HepG2 (cell line): ENCODE measurements around the gene TGM2. TPM values are rescaled to one million over a fixed set of nuclear protein-coding genes. Genes with fewer than 3 reads are reported as not detected.

ENCODE experiments used
- ATF4 ChIP-seq, 2 experiments: fragments of 450-650 bp in 1 of 2; sonication (generic) in 1 of 2; formaldehyde crosslinking; IDR thresholded peaks; 2 replicates each; pipeline versions ENCODE4 v1.5.0 to v1.8.0; 2020 to 2022; ENCODE audit warnings: mild to moderate bottlenecking in 1 of 2, missing genetic modification reagents in 1 of 2
- BHLHE40 ChIP-seq: IDR thresholded peaks from 2 replicates; pipeline ENCODE4 v1.6.1; 2011; ENCODE audit warnings: low read length, improper control_type of control experiment
- CHCHD3 ChIP-seq: sonication (generic); formaldehyde crosslinking; IDR thresholded peaks from 2 replicates; pipeline ENCODE4 v1.8.0; 2022; ENCODE audit warnings: mild to moderate bottlenecking, missing genetic modification reagents, moderate library complexity
- GZF1 ChIP-seq: sonication (generic); formaldehyde crosslinking; IDR thresholded peaks from 2 replicates; pipeline ENCODE4 v1.5.1; 2020; ENCODE audit warnings: mild to moderate bottlenecking, missing genetic modification reagents
- HDAC2 ChIP-seq: sonication (generic); formaldehyde crosslinking; IDR thresholded peaks from 2 replicates; pipeline ENCODE4 v1.4.0; 2020; ENCODE audit warnings: missing genetic modification reagents
- KMT2A ChIP-seq: sonication (generic); formaldehyde crosslinking; IDR thresholded peaks from 2 replicates; pipeline ENCODE4 v1.4.0; 2020; ENCODE audit warnings: missing genetic modification reagents
- MEF2D ChIP-seq: sonication (generic); formaldehyde crosslinking; IDR thresholded peaks from 2 replicates; pipeline ENCODE4 v1.5.1; 2020; ENCODE audit warnings: mild to moderate bottlenecking, missing genetic modification reagents
- POLR2AphosphoS5 ChIP-seq: IDR thresholded peaks from 2 replicates; pipeline ENCODE4 v1.6.1; 2012; ENCODE audit warnings: low read depth, low read length
- SATB2 ChIP-seq: sonication (generic); formaldehyde crosslinking; IDR thresholded peaks from 2 replicates; pipeline ENCODE4 v1.5.0; 2020; ENCODE audit warnings: missing genetic modification reagents
- STAT5B ChIP-seq: sonication (generic); formaldehyde crosslinking; IDR thresholded peaks from 2 replicates; pipeline ENCODE4 v1.4.0; 2020; ENCODE audit warnings: missing genetic modification reagents
- TGIF2 ChIP-seq: IDR thresholded peaks from 2 replicates; pipeline ENCODE4 v1.6.1; 2016; ENCODE audit warnings: control low read depth, missing compliant biosample characterization
- ZFP36L1 ChIP-seq: sonication (generic); formaldehyde crosslinking; IDR thresholded peaks from 2 replicates; pipeline ENCODE4 v1.8.0; 2022; ENCODE audit warnings: mild to moderate bottlenecking, missing genetic modification reagents, moderate library complexity
- ZNF256 ChIP-seq: sonication (generic); formaldehyde crosslinking; conservative IDR thresholded peaks from 2 replicates; pipeline ENCODE4 v1.4.0; 2020; ENCODE audit warnings: missing genetic modification reagents
- ZNF460 ChIP-seq: sonication (generic); formaldehyde crosslinking; IDR thresholded peaks from 2 replicates; pipeline ENCODE4 v1.5.1; 2020; ENCODE audit warnings: missing genetic modification reagents, mild to moderate bottlenecking, borderline replicate concordance
- ZNF530 ChIP-seq: sonication (generic); formaldehyde crosslinking; IDR thresholded peaks from 2 replicates; pipeline ENCODE4 v1.5.0; 2020; ENCODE audit warnings: low read depth, mild to moderate bottlenecking, missing genetic modification reagents
- ZSCAN30 ChIP-seq: sonication (generic); formaldehyde crosslinking; IDR thresholded peaks from 2 replicates; pipeline ENCODE4 v1.5.0; 2020; ENCODE audit warnings: mild to moderate bottlenecking, missing genetic modification reagents
- polyA plus RNA-seq, 8 experiments: library from polyadenylated mRNA; depleted of rRNA in 3 of 8; stranded (reverse) in 7 of 8; unstranded in 1 of 8; fragments of >200 nt; fragmentation: Illumina TruSeq in 4 of 8; extraction: Trizol in 4 of 8; gene quantifications; 2 replicates each; pipeline versions ENCODE4 v1.2.1 to v1.2.3, GENCODE V29; 2011 to 2016; ENCODE audit warnings: low read depth in 4 of 8, missing spikeins in 1 of 8, mixed read lengths in 1 of 8; ENCODE audit not compliant: insufficient read depth in 1 of 8
- total RNA-seq, 5 experiments: library from RNA; depleted of rRNA; stranded (reverse); fragments of >200 nt; fragmentation: Illumina TruSeq; extraction: Trizol; gene quantifications; 2 replicates each; pipeline ENCODE4 v1.2.3, GENCODE V29; 2016; ENCODE audit warnings: low read depth in 1 of 5
- TF ChIP-seq, protein P1 (sequence below): IDR thresholded peaks from 2 replicates; pipeline ENCODE4 v1.6.1; 2016; ENCODE audit warnings: mild to moderate bottlenecking
- TF ChIP-seq, protein P2 (sequence below): sonication (generic); formaldehyde crosslinking; IDR thresholded peaks from 2 replicates; pipeline ENCODE4 v1.4.0; 2020; ENCODE audit warnings: mild to moderate bottlenecking, missing genetic modification reagents
- TF ChIP-seq, protein P3 (sequence below): sonication (generic); formaldehyde crosslinking; IDR thresholded peaks from 2 replicates; pipeline ENCODE4 v1.5.0; 2020; ENCODE audit warnings: mild to moderate bottlenecking, low read depth, missing genetic modification reagents, borderline replicate concordance
- TF ChIP-seq, protein P4 (sequence below): IDR thresholded peaks from 2 replicates; pipeline ENCODE4 v1.6.1; 2016; ENCODE audit warnings: missing compliant biosample characterization, missing genetic modification reagents, borderline replicate concordance
- TF ChIP-seq, protein P5 (sequence below): sonication (generic); formaldehyde crosslinking; IDR thresholded peaks from 2 replicates; pipeline ENCODE4 v1.4.0; 2020; ENCODE audit warnings: missing genetic modification reagents

TGM2 gene
- total and polyA plus RNA-seq, 2 of the 13 experiments (the other 11 are each of a cell fraction or from before 2014, with no cell fraction given) = 4.2 to 46.4 TPM

DNA sequence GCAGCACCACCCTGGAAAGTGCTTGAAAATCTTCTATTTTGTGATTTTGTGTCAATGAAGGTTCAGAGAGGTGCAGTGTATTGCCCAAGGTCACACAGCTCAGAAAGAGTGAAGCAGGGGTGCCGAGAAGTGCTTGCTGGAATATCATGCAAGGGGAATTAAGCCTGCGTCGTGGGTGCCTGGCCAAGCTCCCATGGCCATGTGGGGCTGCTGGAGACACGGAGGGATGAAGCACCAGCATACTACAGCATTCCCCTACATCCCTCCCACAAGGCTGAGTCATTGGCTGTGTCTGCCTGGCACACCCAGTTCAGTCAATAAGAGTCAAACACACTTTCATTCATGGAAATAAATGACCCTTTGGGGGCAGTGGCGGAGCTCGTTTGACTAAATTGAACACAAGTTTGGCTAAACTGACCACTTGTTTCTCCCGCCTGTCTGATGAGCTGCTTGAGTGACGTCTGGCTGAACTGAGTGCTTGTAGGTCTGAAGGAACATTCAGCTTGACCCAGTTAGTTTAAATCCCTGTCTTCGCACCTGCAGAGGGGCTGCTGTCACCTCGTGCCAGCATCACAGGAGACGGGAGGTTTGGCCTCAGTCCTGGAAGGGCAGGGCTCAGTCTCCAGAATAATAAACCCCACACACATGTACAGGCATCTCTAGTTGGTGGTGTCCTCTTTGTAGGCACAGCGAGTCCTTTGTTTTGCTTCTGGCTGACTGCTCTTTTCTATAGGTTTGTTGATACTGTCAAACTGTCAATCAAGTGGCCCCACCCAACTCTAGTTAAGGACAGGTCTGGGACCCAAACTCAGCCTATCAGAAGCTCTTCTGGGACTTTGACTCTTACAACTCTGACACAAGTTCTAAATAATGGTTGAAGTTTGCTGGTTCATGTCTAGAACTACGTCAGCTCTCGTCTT, 8.4 kb upstream of the TGM2 start (continued):
- TF ChIP-seq, protein P1, sequence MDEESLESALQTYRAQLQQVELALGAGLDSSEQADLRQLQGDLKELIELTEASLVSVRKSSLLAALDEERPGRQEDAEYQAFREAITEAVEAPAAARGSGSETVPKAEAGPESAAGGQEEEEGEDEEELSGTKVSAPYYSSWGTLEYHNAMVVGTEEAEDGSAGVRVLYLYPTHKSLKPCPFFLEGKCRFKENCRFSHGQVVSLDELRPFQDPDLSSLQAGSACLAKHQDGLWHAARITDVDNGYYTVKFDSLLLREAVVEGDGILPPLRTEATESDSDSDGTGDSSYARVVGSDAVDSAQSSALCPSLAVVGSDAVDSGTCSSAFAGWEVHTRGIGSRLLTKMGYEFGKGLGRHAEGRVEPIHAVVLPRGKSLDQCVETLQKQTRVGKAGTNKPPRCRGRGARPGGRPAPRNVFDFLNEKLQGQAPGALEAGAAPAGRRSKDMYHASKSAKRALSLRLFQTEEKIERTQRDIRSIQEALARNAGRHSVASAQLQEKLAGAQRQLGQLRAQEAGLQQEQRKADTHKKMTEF = 0 out of 2 replicates have a peak, but pooled peaks have one; percentile 27
- no peak for TF ChIP-seq CHCHD3 (CRISPR knock-in tag)
- no peak for TF ChIP-seq TGIF2
- TF ChIP-seq POLR2AphosphoS5 = no peak
- TF ChIP-seq KMT2A (CRISPR knock-in tag) = no peak
- TF ChIP-seq, protein P2, sequence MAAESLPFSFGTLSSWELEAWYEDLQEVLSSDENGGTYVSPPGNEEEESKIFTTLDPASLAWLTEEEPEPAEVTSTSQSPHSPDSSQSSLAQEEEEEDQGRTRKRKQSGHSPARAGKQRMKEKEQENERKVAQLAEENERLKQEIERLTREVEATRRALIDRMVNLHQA (CRISPR knock-in tag) = no peak
- TF ChIP-seq ZNF256 = no peak
- TF ChIP-seq MEF2D = no peak
- TF ChIP-seq, protein P3, sequence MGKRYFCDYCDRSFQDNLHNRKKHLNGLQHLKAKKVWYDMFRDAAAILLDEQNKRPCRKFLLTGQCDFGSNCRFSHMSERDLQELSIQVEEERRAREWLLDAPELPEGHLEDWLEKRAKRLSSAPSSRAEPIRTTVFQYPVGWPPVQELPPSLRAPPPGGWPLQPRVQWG = no peak
- no peak for TF ChIP-seq HDAC2 (CRISPR knock-in tag)
- no peak for TF ChIP-seq ZFP36L1 (CRISPR knock-in tag)
- no peak for TF ChIP-seq SATB2 (CRISPR knock-in tag)
- TF ChIP-seq, protein P4, sequence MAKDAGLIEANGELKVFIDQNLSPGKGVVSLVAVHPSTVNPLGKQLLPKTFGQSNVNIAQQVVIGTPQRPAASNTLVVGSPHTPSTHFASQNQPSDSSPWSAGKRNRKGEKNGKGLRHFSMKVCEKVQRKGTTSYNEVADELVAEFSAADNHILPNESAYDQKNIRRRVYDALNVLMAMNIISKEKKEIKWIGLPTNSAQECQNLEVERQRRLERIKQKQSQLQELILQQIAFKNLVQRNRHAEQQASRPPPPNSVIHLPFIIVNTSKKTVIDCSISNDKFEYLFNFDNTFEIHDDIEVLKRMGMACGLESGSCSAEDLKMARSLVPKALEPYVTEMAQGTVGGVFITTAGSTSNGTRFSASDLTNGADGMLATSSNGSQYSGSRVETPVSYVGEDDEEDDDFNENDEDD (CRISPR knock-in tag) = peak; percentile 64; the same call in 1 of the 2 replicates
- no peak for TF ChIP-seq ZSCAN30 (CRISPR knock-in tag)
- TF ChIP-seq ZNF460 (CRISPR knock-in tag) = no peak
- TF ChIP-seq BHLHE40 = 0 out of 2 replicates have a peak, but pooled peaks have one; percentile 7
- TF ChIP-seq ATF4 (CRISPR knock-in tag; IDR thresholded peaks at IDR 0.05) = no peak
- TF ChIP-seq ZNF530 = no peak
- TF ChIP-seq STAT5B = no peak
- TF ChIP-seq GZF1 (CRISPR knock-in tag) = no peak
- TF ChIP-seq, protein P5, sequence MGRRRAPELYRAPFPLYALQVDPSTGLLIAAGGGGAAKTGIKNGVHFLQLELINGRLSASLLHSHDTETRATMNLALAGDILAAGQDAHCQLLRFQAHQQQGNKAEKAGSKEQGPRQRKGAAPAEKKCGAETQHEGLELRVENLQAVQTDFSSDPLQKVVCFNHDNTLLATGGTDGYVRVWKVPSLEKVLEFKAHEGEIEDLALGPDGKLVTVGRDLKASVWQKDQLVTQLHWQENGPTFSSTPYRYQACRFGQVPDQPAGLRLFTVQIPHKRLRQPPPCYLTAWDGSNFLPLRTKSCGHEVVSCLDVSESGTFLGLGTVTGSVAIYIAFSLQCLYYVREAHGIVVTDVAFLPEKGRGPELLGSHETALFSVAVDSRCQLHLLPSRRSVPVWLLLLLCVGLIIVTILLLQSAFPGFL (CRISPR knock-in tag) = no peak
